ENCODE measurements around the gene KCNQ1.

The KCNQ1 gene

GRCh38 chr11:2742611-2743426 lies 298.0 kb downstream of the KCNQ1 start:
- DNase-seq = no peak

GRCh38 chr11:2743427-2744110 lies 298.8 kb downstream of the KCNQ1 start:
- DNase-seq = no peak

GRCh38 chr11:2744166-2744565 lies 299.4 kb downstream of the KCNQ1 start:
- DNase-seq = no peak

GRCh38 chr11:2745511-2745910 lies 300.7 kb downstream of the KCNQ1 start:
- no peak for DNase-seq

- no peak for DNase-seq
Measured at GRCh38 chr11:2746401-2747247, 301.8 kb downstream of the KCNQ1 start.

- DNase-seq = no peak
Measured at GRCh38 chr11:2747248-2748027, 302.6 kb downstream of the KCNQ1 start.

GRCh38 chr11:2748061-2748813 lies 303.4 kb downstream of the KCNQ1 start:
- DNase-seq = no peak

GRCh38 chr11:2748814-2749554 lies 304.2 kb downstream of the KCNQ1 start:
- DNase-seq = no peak

GRCh38 chr11:2750101-2750681 lies 305.4 kb downstream of the KCNQ1 start:
- no peak for DNase-seq

- DNase-seq = peak; percentile 23
Measured at GRCh38 chr11:2750682-2751522, 306.1 kb downstream of the KCNQ1 start.

GRCh38 chr11:2751523-2752203 lies 306.9 kb downstream of the KCNQ1 start:
- DNase-seq = no peak

GRCh38 chr11:2752204-2752770 lies 307.5 kb downstream of the KCNQ1 start:
- DNase-seq = no peak

GRCh38 chr11:2752923-2753322 lies 308.1 kb downstream of the KCNQ1 start:
- DNase-seq = no peak

- DNase-seq = no peak
Measured at GRCh38 chr11:2754008-2754407, 309.2 kb downstream of the KCNQ1 start.

GRCh38 chr11:2755071-2755470 lies 310.3 kb downstream of the KCNQ1 start:
- no peak for DNase-seq

GRCh38 chr11:2758751-2759150 lies 313.9 kb downstream of the KCNQ1 start:
- DNase-seq = no peak

- DNase-seq = no peak
Measured at GRCh38 chr11:2759228-2760195, 314.7 kb downstream of the KCNQ1 start.

Data from NCI-H2171 treated with DMSO at 0.1 percent for 48 hours (cell line).